HepG2 (cell line): ENCODE measurements around the gene CACNA1G. TPM values are rescaled to one million over a fixed set of nuclear protein-coding genes. Genes with fewer than 3 reads are reported as not detected.

ENCODE experiments used
- CEBPG ChIP-seq: IDR thresholded peaks from 2 replicates; pipeline ENCODE4 v1.6.1; 2016
- FOXM1 ChIP-seq: sonication (generic); formaldehyde crosslinking; IDR thresholded peaks from 2 replicates; pipeline ENCODE4 v1.5.0; 2020; ENCODE audit warnings: missing genetic modification reagents
- GLI4 ChIP-seq: sonication (generic); formaldehyde crosslinking; IDR thresholded peaks from 2 replicates; pipeline ENCODE4 v1.5.1; 2020; ENCODE audit warnings: missing genetic modification reagents, mild to moderate bottlenecking, moderate library complexity, borderline replicate concordance
- GMEB2 ChIP-seq: IDR thresholded peaks from 2 replicates; pipeline ENCODE4 v1.6.1; 2016; ENCODE audit warnings: missing biosample characterization, missing genetic modification reagents, low read depth
- JUNB ChIP-seq: sonication (generic); formaldehyde crosslinking; IDR thresholded peaks from 2 replicates; pipeline ENCODE4 v1.8.0; 2022; ENCODE audit warnings: missing genetic modification reagents, mild to moderate bottlenecking, borderline replicate concordance
- MEIS2 ChIP-seq: sonication (generic); formaldehyde crosslinking; IDR thresholded peaks from 2 replicates; pipeline ENCODE4 v1.9.0; 2021; ENCODE audit warnings: mild to moderate bottlenecking, missing genetic modification reagents
- PITX1 ChIP-seq: sonication (generic); formaldehyde crosslinking; IDR thresholded peaks from 2 replicates; pipeline ENCODE4 v1.5.1; 2020; ENCODE audit warnings: mild to moderate bottlenecking, missing genetic modification reagents
- RBFOX2 ChIP-seq: fragments of 200-400 bp; formaldehyde crosslinking; IDR thresholded peaks from 2 replicates; pipeline ENCODE4 v1.6.1; 2017; ENCODE audit warnings: low read depth, mild to moderate bottlenecking, low read length
- RFXANK ChIP-seq: IDR thresholded peaks from 2 replicates; pipeline ENCODE4 v1.6.1; 2016
- RXRA ChIP-seq: sonication (generic); formaldehyde crosslinking; IDR thresholded peaks from 2 replicates; pipeline ENCODE4 v1.5.1; 2020; ENCODE audit warnings: missing genetic modification reagents
- SMYD3 ChIP-seq: sonication (generic); formaldehyde crosslinking; IDR thresholded peaks from 2 replicates; pipeline ENCODE4 v1.8.1; 2023; ENCODE audit warnings: mild to moderate bottlenecking, missing genetic modification reagents
- SRY ChIP-seq: sonication (generic); formaldehyde crosslinking; IDR thresholded peaks from 2 replicates; pipeline ENCODE4 v1.8.0; 2022; ENCODE audit warnings: mild to moderate bottlenecking, missing genetic modification reagents
- ZBTB20 ChIP-seq: sonication (generic); formaldehyde crosslinking; IDR thresholded peaks from 2 replicates; pipeline ENCODE4 v1.8.1; 2023; ENCODE audit warnings: missing genetic modification reagents, low read depth, mild to moderate bottlenecking, borderline replicate concordance
- ZBTB25 ChIP-seq: IDR thresholded peaks from 2 replicates; pipeline ENCODE4 v1.6.1; 2018; ENCODE audit warnings: missing genetic modification reagents
- ZBTB7B ChIP-seq: sonication (generic); formaldehyde crosslinking; IDR thresholded peaks from 2 replicates; pipeline ENCODE4 v1.4.0; 2020; ENCODE audit warnings: missing genetic modification reagents
- ZNF138 ChIP-seq: sonication (generic); formaldehyde crosslinking; IDR thresholded peaks from 2 replicates; pipeline ENCODE4 v1.5.0; 2020; ENCODE audit warnings: mild to moderate bottlenecking, low read depth, missing genetic modification reagents
- ZNF503 ChIP-seq: sonication (generic); formaldehyde crosslinking; IDR thresholded peaks from 2 replicates; pipeline ENCODE4 v1.4.0; 2020; ENCODE audit warnings: missing genetic modification reagents
- ZNF550 ChIP-seq: sonication (generic); formaldehyde crosslinking; IDR thresholded peaks from 2 replicates; pipeline ENCODE4 v1.4.0; 2020; ENCODE audit warnings: mild to moderate bottlenecking, missing genetic modification reagents, borderline replicate concordance
- ZNF639 ChIP-seq: conservative IDR thresholded peaks from 2 replicates; pipeline ENCODE4 v1.6.1; 2018; ENCODE audit warnings: missing genetic modification reagents
- ZNF883 ChIP-seq: sonication (generic); formaldehyde crosslinking; IDR thresholded peaks from 2 replicates; pipeline ENCODE4 v1.5.1; 2020; ENCODE audit warnings: mild to moderate bottlenecking, missing genetic modification reagents; ENCODE audit errors: not compliant biosample characterization
- polyA plus RNA-seq, 8 experiments: library from polyadenylated mRNA; depleted of rRNA in 3 of 8; stranded (reverse) in 7 of 8; unstranded in 1 of 8; fragments of >200 nt; fragmentation: Illumina TruSeq in 4 of 8; extraction: Trizol in 4 of 8; gene quantifications; 2 replicates each; pipeline versions ENCODE4 v1.2.1 to v1.2.3, GENCODE V29; 2011 to 2016; ENCODE audit warnings: low read depth in 4 of 8, missing spikeins in 1 of 8, mixed read lengths in 1 of 8; ENCODE audit not compliant: insufficient read depth in 1 of 8
- total RNA-seq, 5 experiments: library from RNA; depleted of rRNA; stranded (reverse); fragments of >200 nt; fragmentation: Illumina TruSeq; extraction: Trizol; gene quantifications; 2 replicates each; pipeline ENCODE4 v1.2.3, GENCODE V29; 2016; ENCODE audit warnings: low read depth in 1 of 5

The CACNA1G gene
- total and polyA plus RNA-seq, 2 of the 13 experiments (the other 11 are each of a cell fraction or from before 2014, with no cell fraction given): 0.02 TPM; not detected in 1

GRCh38 chr17:50635982-50636803, 75.7 kb downstream of the CACNA1G start (continued):
- TF ChIP-seq ZNF639 (CRISPR knock-in tag): no peak
- peak; percentile 91 for TF ChIP-seq PITX1
- TF ChIP-seq ZNF883 (CRISPR knock-in tag): no peak
- no peak for TF ChIP-seq FOXM1 (CRISPR knock-in tag)
- no peak; the same call in 1 of the 2 replicates for TF ChIP-seq ZBTB25 (CRISPR knock-in tag)
- TF ChIP-seq MEIS2 (CRISPR knock-in tag): 0 out of 2 replicates have a peak, but pooled peaks have one; percentile 24
- TF ChIP-seq RFXANK: 0 out of 2 replicates have a peak, but pooled peaks have one; percentile 27
- TF ChIP-seq GLI4 (CRISPR knock-in tag): no peak
- TF ChIP-seq CEBPG (CRISPR knock-in tag): peak; percentile 80
- TF ChIP-seq SRY: no peak
- no peak for TF ChIP-seq ZBTB20 (CRISPR knock-in tag)
- TF ChIP-seq SMYD3: 0 out of 2 replicates have a peak, but pooled peaks have one; percentile 52
- TF ChIP-seq ZNF503: 0 out of 2 replicates have a peak, but pooled peaks have one; percentile 24
- TF ChIP-seq ZNF138 (CRISPR knock-in tag): 0 out of 2 replicates have a peak, but pooled peaks have one; percentile 27
- peak; percentile 30; the same call in 1 of the 2 replicates for TF ChIP-seq ZBTB7B (CRISPR knock-in tag)
- no peak for TF ChIP-seq JUNB (CRISPR knock-in tag)
- no peak for TF ChIP-seq RBFOX2
- no peak for TF ChIP-seq GMEB2
- TF ChIP-seq RXRA (CRISPR knock-in tag): peak; percentile 41
- TF ChIP-seq ZNF550 (CRISPR knock-in tag): no peak
